ENCODE data around the gene ZRANB3.

DNA sequence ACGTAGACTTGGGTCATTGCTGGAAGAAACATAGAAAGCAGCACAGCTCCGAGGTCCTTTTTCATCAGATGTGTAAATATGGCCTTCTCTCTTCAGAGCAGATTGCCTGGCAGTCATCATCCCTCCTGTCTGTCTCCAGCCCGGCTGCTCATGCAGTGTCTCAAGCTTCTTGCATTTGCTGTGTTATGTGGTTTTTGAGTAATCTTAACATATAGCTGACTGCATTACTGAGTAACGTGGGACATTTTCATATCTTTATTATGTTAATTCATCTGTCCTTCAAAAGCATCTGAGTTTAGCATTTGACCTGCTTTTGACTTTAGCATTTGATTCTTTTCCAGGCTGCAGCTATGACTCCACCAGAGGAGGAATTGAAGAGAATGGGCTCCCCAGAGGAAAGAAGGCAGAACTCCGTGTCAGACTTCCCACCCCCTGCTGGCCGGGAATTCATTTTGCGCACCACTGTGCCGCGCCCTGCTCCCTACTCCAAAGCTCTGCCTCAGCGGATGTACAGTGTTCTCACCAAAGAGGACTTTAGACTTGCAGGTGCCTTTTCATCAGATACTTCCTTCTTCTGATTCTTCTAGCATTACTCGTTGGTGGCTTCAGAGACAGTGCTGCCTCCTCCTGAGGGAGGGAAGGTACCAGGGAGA lies 362.7 kb downstream of the ZRANB3 start:
- no peak for TF ChIP-seq POLR2A (IDR thresholded peaks at IDR 0.05)
- TF ChIP-seq, protein P1, sequence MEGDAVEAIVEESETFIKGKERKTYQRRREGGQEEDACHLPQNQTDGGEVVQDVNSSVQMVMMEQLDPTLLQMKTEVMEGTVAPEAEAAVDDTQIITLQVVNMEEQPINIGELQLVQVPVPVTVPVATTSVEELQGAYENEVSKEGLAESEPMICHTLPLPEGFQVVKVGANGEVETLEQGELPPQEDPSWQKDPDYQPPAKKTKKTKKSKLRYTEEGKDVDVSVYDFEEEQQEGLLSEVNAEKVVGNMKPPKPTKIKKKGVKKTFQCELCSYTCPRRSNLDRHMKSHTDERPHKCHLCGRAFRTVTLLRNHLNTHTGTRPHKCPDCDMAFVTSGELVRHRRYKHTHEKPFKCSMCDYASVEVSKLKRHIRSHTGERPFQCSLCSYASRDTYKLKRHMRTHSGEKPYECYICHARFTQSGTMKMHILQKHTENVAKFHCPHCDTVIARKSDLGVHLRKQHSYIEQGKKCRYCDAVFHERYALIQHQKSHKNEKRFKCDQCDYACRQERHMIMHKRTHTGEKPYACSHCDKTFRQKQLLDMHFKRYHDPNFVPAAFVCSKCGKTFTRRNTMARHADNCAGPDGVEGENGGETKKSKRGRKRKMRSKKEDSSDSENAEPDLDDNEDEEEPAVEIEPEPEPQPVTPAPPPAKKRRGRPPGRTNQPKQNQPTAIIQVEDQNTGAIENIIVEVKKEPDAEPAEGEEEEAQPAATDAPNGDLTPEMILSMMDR (IDR thresholded peaks at IDR 0.05) = no peak

Measured in ovary (tissue), 3 donors.